22Rv1 (cell line): ENCODE results near the gene CTDP1.

Experiments used
- H3K27ac ChIP-seq: fragments of 450-650 bp; 2 replicates; pipeline ENCODE4 v1.5.1; 2017
- ZFX ChIP-seq: fragments of 450-650 bp; IDR thresholded peaks from 2 replicates; pipeline ENCODE4 v1.6.1; 2017; ENCODE audit warnings: antibody characterized with exemption, borderline replicate concordance
- TF ChIP-seq, protein P1 (sequence below): fragments of 450-650 bp; IDR thresholded peaks from 2 replicates; pipeline ENCODE4 v1.5.1; 2017; ENCODE audit warnings: mild to moderate bottlenecking

Gene CTDP1

DNA sequence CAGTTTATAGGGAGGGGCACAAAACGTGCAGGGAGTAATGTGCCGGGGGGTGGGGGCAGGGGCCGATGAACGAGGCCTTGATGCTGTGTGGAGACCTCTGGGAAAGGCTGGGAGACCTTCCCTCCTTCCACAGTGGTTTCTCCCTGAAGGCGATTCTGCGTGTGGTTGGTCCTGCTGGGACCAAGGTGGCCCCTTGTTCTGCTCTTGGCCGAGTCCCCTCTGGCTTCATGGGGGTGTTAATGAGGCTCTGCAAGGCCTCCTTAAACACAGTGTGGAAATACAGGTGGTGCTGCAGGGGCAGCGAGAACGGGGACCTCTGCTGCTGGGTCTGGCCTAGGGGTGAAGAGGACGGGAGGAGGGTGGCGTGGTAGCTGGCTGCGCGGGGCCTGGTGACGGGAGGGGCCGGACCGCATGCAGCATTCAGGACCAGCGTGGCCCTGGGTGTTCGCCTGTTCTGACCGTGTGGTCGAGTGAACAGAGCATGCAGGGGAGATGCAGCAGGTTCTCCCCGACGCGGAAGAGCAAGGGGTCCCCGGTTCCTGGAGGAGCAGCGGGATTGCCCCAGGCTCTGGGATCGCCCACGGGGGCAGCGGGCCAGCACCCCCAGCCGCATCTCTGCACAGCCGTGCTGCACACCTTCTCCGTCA lies 76.0 kb downstream of the CTDP1 start:
- no peak for TF ChIP-seq ZFX
- TF ChIP-seq, protein P1, sequence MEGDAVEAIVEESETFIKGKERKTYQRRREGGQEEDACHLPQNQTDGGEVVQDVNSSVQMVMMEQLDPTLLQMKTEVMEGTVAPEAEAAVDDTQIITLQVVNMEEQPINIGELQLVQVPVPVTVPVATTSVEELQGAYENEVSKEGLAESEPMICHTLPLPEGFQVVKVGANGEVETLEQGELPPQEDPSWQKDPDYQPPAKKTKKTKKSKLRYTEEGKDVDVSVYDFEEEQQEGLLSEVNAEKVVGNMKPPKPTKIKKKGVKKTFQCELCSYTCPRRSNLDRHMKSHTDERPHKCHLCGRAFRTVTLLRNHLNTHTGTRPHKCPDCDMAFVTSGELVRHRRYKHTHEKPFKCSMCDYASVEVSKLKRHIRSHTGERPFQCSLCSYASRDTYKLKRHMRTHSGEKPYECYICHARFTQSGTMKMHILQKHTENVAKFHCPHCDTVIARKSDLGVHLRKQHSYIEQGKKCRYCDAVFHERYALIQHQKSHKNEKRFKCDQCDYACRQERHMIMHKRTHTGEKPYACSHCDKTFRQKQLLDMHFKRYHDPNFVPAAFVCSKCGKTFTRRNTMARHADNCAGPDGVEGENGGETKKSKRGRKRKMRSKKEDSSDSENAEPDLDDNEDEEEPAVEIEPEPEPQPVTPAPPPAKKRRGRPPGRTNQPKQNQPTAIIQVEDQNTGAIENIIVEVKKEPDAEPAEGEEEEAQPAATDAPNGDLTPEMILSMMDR, result no peak
- H3K27ac ChIP-seq, result no peak overlapping the region

DNA sequence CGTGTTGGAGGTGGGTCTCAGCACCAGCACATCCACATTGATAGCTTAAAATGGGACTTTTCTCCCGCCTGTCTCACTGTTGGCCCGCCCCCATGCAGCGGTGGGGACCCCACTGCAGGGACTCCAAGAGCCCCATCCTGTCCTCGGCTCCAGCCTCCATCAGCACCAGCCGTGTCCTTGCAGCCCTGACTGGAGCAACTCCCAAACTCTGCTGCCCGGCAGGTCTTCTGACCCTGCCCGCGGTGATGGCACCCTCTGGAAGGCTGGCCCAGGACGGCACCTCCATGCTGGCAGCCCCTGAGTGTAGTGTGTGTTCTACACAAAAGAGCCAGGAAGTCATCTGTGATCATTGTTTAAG lies 76.5 kb downstream of the CTDP1 start:
- H3K27ac ChIP-seq, result no peak overlapping the region
- TF ChIP-seq ZFX, result no peak
- TF ChIP-seq, protein P1, result no peak

DNA sequence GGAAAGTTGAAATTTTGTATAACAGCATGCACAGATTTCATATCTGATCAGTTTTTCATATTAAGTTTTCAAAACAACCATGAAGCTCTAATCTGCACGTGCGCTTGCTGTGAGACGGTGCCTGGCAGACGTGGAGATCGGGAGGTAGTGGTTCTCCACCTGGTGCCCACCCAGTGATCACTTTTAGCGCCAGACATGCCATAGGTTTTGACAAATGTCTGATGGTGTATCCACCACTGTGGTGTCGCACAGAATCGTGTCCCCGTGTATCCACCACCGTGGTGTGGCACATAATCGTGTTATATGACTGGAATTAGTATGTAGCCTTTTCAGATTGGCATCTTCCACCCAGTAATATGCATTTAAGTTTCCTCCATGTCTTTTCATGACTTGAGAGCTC lies 77.2 kb downstream of the CTDP1 start:
- H3K27ac ChIP-seq, result no peak overlapping the region
- no peak for TF ChIP-seq ZFX
- TF ChIP-seq, protein P1, result no peak

DNA sequence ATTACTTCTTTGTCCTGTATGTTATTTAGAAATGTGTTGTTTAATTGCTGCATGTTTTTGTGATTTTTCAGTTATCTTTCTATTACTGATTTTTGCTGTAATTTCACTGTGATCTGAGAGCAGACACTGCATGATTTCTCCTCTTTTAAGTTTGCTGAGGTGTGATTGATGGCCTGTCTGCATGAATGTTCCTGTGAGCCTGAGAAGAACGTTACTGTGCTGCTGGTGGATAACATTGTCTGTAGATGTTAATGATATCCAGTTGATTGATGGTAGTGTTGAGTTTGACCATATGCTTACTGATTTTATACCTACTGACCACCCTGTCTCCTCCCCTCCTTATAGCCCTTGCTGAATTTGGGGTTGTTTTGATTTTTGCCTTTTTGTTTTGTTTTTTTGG lies 80.7 kb downstream of the CTDP1 start:
- TF ChIP-seq, protein P1, result no peak
- TF ChIP-seq ZFX, result no peak

DNA sequence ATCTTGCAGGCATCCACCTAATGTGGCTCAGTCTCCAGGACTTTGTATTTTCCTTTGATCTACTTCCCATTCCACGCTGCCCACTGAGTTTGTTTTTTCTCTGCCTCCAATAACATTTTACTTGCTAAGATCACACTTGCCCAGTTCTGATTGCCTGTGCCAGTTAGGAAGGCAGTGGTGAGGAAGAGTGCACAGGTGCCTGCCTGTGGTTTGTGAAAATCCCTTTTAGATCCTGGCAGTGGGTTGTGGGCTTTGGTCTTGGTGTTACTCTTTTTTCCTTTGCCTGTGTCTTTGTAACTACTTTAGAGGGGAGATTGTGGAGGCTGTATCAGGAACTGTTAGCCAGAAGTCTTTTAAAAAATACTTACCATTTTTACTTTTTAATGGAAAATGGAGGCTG lies 81.3 kb downstream of the CTDP1 start:
- no peak overlapping the region for H3K27ac ChIP-seq
- TF ChIP-seq, protein P1, result no peak
- no peak for TF ChIP-seq ZFX

More for the DNA sequence above, 80.7 kb downstream of the CTDP1 start:
- no peak overlapping the region for H3K27ac ChIP-seq

DNA sequence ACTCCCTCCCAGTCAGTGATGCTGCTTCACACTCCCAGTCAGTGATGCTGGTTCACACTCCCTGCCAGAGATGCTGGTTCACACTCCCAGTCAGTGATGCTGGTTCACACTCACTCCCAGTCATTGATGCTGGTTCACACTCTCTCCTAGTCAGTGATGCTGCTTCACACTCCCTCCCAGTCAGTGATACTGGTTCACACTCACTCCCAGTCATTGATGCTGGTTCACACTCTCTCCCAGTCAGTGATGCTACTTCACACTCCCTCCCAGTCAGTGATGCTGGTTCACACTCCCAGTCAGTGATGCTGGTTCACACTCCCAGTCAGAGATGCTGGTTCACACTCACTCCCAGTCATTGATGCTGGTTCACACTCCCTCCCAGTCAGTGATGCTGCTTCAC lies 83.8 kb downstream of the CTDP1 start:
- TF ChIP-seq, protein P1, result no peak
- no peak for TF ChIP-seq ZFX
- H3K27ac ChIP-seq, result no peak overlapping the region

DNA sequence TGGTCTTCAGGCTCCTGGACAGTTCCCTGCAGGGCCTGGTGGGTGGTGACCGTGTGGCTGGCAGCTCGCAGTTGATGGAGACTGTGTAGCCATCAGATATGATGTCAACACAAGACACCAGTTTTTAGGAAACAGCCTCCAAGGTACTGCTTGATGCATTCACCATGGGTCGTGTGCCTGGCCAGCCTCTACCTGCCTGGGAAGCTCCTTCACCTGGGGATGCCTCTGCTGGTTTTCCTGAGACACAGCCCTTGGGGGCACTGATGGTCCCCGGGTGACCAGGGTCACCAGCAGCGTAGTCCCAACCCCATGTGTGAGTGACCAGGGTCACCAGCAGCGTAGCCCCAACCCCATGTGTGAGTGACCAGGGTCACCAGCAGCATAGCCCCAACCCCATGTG lies 84.5 kb downstream of the CTDP1 start:
- H3K27ac ChIP-seq, result no peak overlapping the region
- TF ChIP-seq ZFX, result no peak
- TF ChIP-seq, protein P1, result no peak
